Stomach (tissue), 9 donors: Measurements from ENCODE around the gene TMEM143. TPM values are rescaled to one million over a fixed set of nuclear protein-coding genes. Genes with fewer than 3 reads are reported as not detected.
A peak's percentile ranks its signal among the peaks of the same experiment; 100 is the strongest.
"Not testable (repeated sequence)": the region's sequence is repeated elsewhere in the genome, so short reads cannot be mapped to it uniquely, and the experiment has no call there.

Experiments
- DNase-seq, 2 donors: peaks; one replicate each; pipeline versions ENCODE4 v3.0.0 to v3.0.0-alpha.2; 2013 to 2019
- H3K27ac ChIP-seq, 5 donors: fragments of 200-600 bp in 4 of 5; sonication (generic) in 4 of 5; one replicate each; pipeline ENCODE4 v1.5.1; 2013 to 2019; ENCODE audit warnings: mild to moderate bottlenecking in 1 of 5, moderate library complexity in 1 of 5
- H3K27me3 ChIP-seq, 3 donors: fragments of 200-600 bp; sonication (generic); one replicate each; pipeline ENCODE4 v1.5.1; 2017 to 2019; ENCODE audit warnings: mixed run types in 1 of 3
- H3K36me3 ChIP-seq, 4 donors: fragments of 200-600 bp; sonication (generic); 1 replicate in 3 of 4; 2 replicates in 1 of 4; pipeline ENCODE4 v1.5.1; 2016 to 2019
- H3K4me1 ChIP-seq, 4 donors: fragments of 200-600 bp; sonication (generic); one replicate each; pipeline ENCODE4 v1.5.1; 2016 to 2019
- H3K4me3 ChIP-seq, 4 donors: fragments of 200-600 bp; sonication (generic) in 3 of 4; one replicate each; pipeline ENCODE4 v1.5.1; 2016 to 2019; ENCODE audit warnings: mild to moderate bottlenecking in 1 of 4
- H3K9me3 ChIP-seq, 4 donors: fragments of 200-600 bp; sonication (generic); one replicate each; pipeline ENCODE4 v1.5.1; 2016 to 2019
- CTCF ChIP-seq, 7 experiments: fragments of 450-650 bp in 4 of 7; fragments of 200-600 bp in 3 of 7; sonication (generic) in 3 of 7; IDR thresholded peaks; one replicate each; pipeline ENCODE4 v1.5.1; 2016 to 2019; ENCODE audit warnings: antibody characterized with exemption in 7 of 7, control low read depth in 2 of 7, mild to moderate bottlenecking in 1 of 7
- EP300 ChIP-seq: sonication (generic); formaldehyde crosslinking; IDR thresholded peaks from one replicate; pipeline ENCODE4 v1.6.1; 2017; ENCODE audit warnings: antibody characterized with exemption
- POLR2A ChIP-seq, 4 donors: fragments of 450-650 bp; IDR thresholded peaks; one replicate each; pipeline ENCODE4 v1.6.1; 2016; ENCODE audit warnings: antibody characterized with exemption in 4 of 4, control low read depth in 2 of 4, mild to moderate bottlenecking in 1 of 4, moderate library complexity in 1 of 4
- POLR2AphosphoS5 ChIP-seq, 3 donors: sonication (generic); formaldehyde crosslinking; IDR thresholded peaks; one replicate each; pipeline ENCODE4 v1.6.1; 2016; ENCODE audit warnings: antibody characterized with exemption in 3 of 3
- WGBS, 5 donors: extraction: QIAGEN DNeasy Blood & Tissue Kit in 3 of 5; methylation state at CpG; one replicate each; pipeline versions ENCODE4 v1.1.5 to v1.1.7; 2013 to 2018; 5-methylcytosine and 5-hydroxymethylcytosine counted together
- intact Hi-C: fragments of 100-400 bp; cut with DNase I; formaldehyde crosslinking; loops from one replicate; pipeline ENCODE4 v1.15.1; 2023; ENCODE audit warnings: low total_unique reads
- polyA plus RNA-seq, 3 donors: library from polyadenylated mRNA; stranded (reverse); fragments of 200-250 nt; gene quantifications; one replicate each; pipeline ENCODE4 v1.2.3, GENCODE V29; 2013
- total RNA-seq, 5 donors: library from RNA; depleted of rRNA; stranded (reverse); fragments of >200 nt; gene quantifications; one replicate each; pipeline versions ENCODE4 v1.1.0 to v1.2.3, GENCODE V29; 2014 to 2016
- donor health status: healthy with polysubstance abuse.
- donor health status: Bipolar disorder and iron deficiency.
- donor health status: healthy.

Gene TMEM143
- total and polyA plus RNA-seq, 8 donors = 4.2 to 33.3 (median 10.0) TPM

DNA sequence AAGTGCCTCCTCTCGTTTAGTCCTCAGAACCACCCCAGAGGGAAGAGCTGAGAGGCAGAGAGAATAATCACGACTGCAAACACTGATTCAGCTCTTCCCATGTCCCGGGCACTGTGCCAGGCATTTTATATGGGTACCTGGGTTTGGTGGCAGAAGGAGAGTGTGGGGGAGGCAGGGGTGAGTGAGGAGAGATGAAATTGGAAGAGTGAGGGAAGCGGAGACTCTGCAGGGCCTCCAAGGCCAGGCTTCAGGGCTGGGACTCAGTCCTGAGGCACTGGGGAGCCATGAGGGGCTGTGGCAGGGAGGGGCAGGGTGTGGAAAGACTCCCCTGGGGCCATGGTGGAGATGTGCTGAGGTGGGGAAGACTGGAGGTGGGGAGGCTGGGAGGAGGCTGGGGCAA, 9.2 kb upstream of the TMEM143 start:
- H3K27ac ChIP-seq = no peak overlapping the region
- H3K4me1 ChIP-seq = no peaks in the 10 kb centered on the region
- no peak for TF ChIP-seq POLR2AphosphoS5 (IDR thresholded peaks at IDR 0.05)
- no peak for TF ChIP-seq CTCF (IDR thresholded peaks at IDR 0.05)
- TF ChIP-seq POLR2A (IDR thresholded peaks at IDR 0.05) = no peak
- no peak for TF ChIP-seq EP300
- no peak overlapping the region for H3K4me3 ChIP-seq
- H3K36me3 ChIP-seq = no peaks in the 10 kb centered on the region
- H3K9me3 ChIP-seq = no peaks in the 10 kb centered on the region
- intact Hi-C loops = no loop called here
- no peaks in the 10 kb centered on the region for H3K27me3 ChIP-seq
- peak in 1 of 2 donors; percentile 48 for DNase-seq
- WGBS, 5 donors = 58 to 71% (median 62%) methylated on average over 4 of the region's 4 CpGs

- H3K27ac ChIP-seq, H3K36me3 ChIP-seq, H3K9me3 ChIP-seq, H3K4me3 ChIP-seq, intact Hi-C loops, H3K4me1 ChIP-seq, DNase-seq, H3K27me3 ChIP-seq: not testable (repeated sequence)
- WGBS, 5 donors = 86 to 96% (median 91%) methylated on average over 5 of the region's 5 CpGs
Observed at GRCh38 chr19:48371771-48372170, 8.0 kb upstream of the TMEM143 start.

DNA sequence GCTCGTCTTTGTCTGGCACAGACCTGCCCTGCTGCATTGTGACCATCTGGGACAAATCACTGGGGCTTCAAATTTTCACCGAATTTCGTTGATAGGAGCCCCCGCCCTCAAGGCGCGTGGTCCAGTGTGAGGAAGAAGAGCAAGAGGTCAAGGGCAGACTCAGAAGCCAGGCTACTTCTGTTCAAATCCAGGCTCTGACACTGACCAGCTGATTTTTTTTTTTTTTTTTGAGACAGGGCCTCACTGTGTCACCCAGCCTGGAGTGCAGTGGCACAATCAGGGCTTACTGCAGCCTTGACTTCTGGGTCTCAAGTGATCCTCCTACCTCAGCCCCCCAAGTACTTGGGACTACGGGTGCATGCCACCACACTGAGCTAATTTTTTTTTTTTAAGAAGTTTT, 7.6 kb upstream of the TMEM143 start:
- Histone ChIP-seq H3K27ac (no peak overlapping the region), H3K36me3 (no peaks in the 10 kb centered on the region), H3K4me1 (no peaks in the 10 kb centered on the region), H3K27me3 (no peaks in the 10 kb centered on the region), H3K4me3 (no peak overlapping the region), H3K9me3 (no peaks in the 10 kb centered on the region)
- intact Hi-C loops = no loop called here
- no peak for TF ChIP-seq POLR2AphosphoS5 (IDR thresholded peaks at IDR 0.05)
- no peak for TF ChIP-seq POLR2A (IDR thresholded peaks at IDR 0.05)
- no peak for TF ChIP-seq EP300
- TF ChIP-seq CTCF (IDR thresholded peaks at IDR 0.05) = no peak
- no peak for DNase-seq
- 70 to 74% (median 71%) methylated on average over 7 of the region's 7 CpGs for WGBS, 5 donors

DNA sequence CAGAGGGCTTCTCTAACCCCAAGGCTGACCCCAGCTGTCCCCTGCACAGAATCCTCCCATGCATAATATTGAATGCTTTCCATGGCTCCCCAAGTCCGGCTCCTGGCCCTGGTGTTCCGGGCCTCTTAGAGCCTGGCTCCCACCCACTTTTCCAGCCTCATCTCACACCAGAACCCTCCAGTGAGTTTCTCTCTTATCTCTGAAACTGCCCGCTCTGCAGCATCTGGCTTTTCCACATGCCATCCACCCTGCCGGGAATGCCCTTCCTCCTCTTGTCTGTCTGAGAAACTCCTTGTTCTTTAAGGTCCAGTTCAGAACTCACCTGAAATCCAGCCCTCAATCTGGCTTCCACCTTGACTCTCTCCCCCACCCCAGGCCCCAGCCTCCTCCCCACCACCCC, 7.2 kb upstream of the TMEM143 start:
- Histone ChIP-seq H3K4me1 (no peaks in the 10 kb centered on the region), H3K4me3 (no peak overlapping the region), H3K27ac (no peak overlapping the region), H3K9me3 (no peaks in the 10 kb centered on the region), H3K36me3 (no peaks in the 10 kb centered on the region), H3K27me3 (no peaks in the 10 kb centered on the region)
- TF ChIP-seq POLR2A (IDR thresholded peaks at IDR 0.05) = no peak
- no peak for TF ChIP-seq CTCF (IDR thresholded peaks at IDR 0.05)
- no peak for TF ChIP-seq EP300
- TF ChIP-seq POLR2AphosphoS5 (IDR thresholded peaks at IDR 0.05) = no peak
- 77 to 94% (median 80%) methylated on average over 4 of the region's 4 CpGs for WGBS, 5 donors
- intact Hi-C loops = no loop called here
- no peak for DNase-seq

DNA sequence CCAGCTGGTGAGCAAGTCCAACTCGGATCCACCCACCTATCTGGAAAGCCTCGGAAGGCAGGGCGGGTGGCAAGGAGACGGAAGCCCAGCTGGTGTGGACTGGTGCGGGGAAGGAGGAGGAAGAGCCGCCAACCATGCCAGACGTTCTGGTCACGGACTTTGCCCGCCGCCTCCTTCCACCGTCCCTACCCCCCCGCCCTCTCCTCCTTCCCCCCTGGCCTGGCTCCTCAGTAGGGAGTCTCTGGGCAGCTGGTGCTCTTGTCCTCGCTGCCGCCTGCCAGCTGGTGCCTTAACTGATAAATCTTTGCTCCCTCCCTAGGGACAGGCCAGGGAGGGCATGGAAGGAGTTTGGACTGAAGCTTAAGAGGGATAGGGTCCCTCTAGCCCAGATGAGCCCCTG, 5.2 kb upstream of the TMEM143 start:
- Histone ChIP-seq H3K4me3 (no peak overlapping the region), H3K4me1 (peaks cover 5 to 9% (median 8%) of the 10 kb centered on the region in 4 donors), H3K9me3 (no peaks in the 10 kb centered on the region), H3K36me3 (no peaks in the 10 kb centered on the region), H3K27ac (no peak overlapping the region), H3K27me3 (no peaks in the 10 kb centered on the region)
- WGBS, 5 donors = 56 to 82% (median 63%) methylated on average over 13 to 14 of the region's 14 CpGs
- DNase-seq = peak in 1 of 2 donors; percentile 29
- TF ChIP-seq EP300 (no peak), POLR2AphosphoS5 (IDR thresholded peaks at IDR 0.05) (no peak), CTCF (IDR thresholded peaks at IDR 0.05) (no peak), POLR2A (IDR thresholded peaks at IDR 0.05) (no peak)
- intact Hi-C loops = no loop called here
